ENCODE measurements around the gene SPOCK3.
A peak's percentile ranks its signal among the peaks of the same experiment; 100 is the strongest.

SPOCK3 gene

GRCh38 chr4:167143018-167143417, 91.3 kb downstream of the SPOCK3 start:
- in situ Hi-C loops (cut with HindIII; ENCODE audit: low pct_unique_long_range_greater_than_20kb, low sequenced_read_pairs): no loop called here
- no peak for TF ChIP-seq JUND (IDR thresholded peaks at IDR 0.05; ENCODE audit: low read depth)
- no peak for DNase-seq (ENCODE audit: low read depth in 1 of 2, low spot score in 1 of 2)

DNA sequence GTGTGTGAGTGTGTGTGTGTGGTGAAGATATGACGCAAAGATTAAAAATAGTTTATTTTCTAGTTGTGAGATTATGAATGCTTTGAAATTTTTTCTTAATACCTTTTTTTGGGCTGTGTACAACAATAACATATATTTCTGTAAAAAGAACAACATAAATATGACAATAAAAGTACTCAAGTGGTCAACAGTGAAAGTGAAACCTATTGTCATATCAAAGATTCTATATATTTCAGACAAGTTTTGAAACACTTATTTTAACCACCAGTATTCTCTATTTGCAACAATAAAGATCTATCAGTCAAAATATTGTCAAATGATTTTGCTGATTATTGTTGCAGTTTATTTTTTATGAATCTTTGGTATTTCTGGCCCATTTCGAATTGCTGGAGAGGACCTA, 98.0 kb downstream of the SPOCK3 start:
- no peak for DNase-seq (ENCODE audit: low read depth in 1 of 2, low spot score in 1 of 2)
- in situ Hi-C loops (cut with HindIII; ENCODE audit: low pct_unique_long_range_greater_than_20kb, low sequenced_read_pairs): no loop called here
- TF ChIP-seq JUND (IDR thresholded peaks at IDR 0.05; ENCODE audit: low read depth): no peak

- in situ Hi-C loops (cut with HindIII; ENCODE audit: low pct_unique_long_range_greater_than_20kb, low sequenced_read_pairs): no loop called here
- TF ChIP-seq JUND (IDR thresholded peaks at IDR 0.05; ENCODE audit: low read depth): no peak
- DNase-seq (ENCODE audit: low read depth in 1 of 2, low spot score in 1 of 2): no peak
Observed at GRCh38 chr4:167129146-167129545, 105.1 kb downstream of the SPOCK3 start.

DNA sequence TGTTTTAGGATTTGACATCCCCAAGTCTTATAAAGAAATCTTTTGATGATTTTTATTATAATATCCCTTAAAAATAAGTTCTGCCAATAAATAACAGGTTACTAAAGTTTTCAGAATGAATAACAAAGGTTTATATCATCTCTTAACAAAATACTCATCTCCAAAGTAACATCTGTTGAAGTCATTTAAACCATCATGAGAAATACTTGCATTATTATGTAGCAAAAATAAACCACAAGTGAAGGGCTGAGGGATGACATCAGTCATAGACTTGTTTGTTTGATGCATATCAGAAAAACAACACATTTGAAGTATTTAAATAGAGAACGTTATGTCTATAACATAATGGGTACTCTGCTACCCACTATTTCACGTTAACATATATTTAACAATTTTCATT, 114.9 kb downstream of the SPOCK3 start:
- no peak for DNase-seq (ENCODE audit: low read depth in 1 of 2, low spot score in 1 of 2)
- in situ Hi-C loops (cut with HindIII; ENCODE audit: low pct_unique_long_range_greater_than_20kb, low sequenced_read_pairs): no loop called here

GRCh38 chr4:167117273-167117672, 117.0 kb downstream of the SPOCK3 start:
- no peak for TF ChIP-seq JUND (IDR thresholded peaks at IDR 0.05; ENCODE audit: low read depth)
- no peak for DNase-seq (ENCODE audit: low read depth in 1 of 2, low spot score in 1 of 2)
- in situ Hi-C loops (cut with HindIII; ENCODE audit: low pct_unique_long_range_greater_than_20kb, low sequenced_read_pairs): no loop called here

More for the DNA sequence above, 114.9 kb downstream of the SPOCK3 start:
- TF ChIP-seq JUND (IDR thresholded peaks at IDR 0.05; ENCODE audit: low read depth): no peak

GRCh38 chr4:167114416-167114971, 119.8 kb downstream of the SPOCK3 start:
- no peak for TF ChIP-seq JUND (IDR thresholded peaks at IDR 0.05; ENCODE audit: low read depth)
- in situ Hi-C loops (cut with HindIII; ENCODE audit: low pct_unique_long_range_greater_than_20kb, low sequenced_read_pairs): no loop called here
- DNase-seq (ENCODE audit: low read depth in 1 of 2, low spot score in 1 of 2): no peak

GRCh38 chr4:167111622-167112021, 122.7 kb downstream of the SPOCK3 start:
- DNase-seq (ENCODE audit: low read depth in 1 of 2, low spot score in 1 of 2): no peak
- in situ Hi-C loops (cut with HindIII; ENCODE audit: low pct_unique_long_range_greater_than_20kb, low sequenced_read_pairs): no loop called here
- no peak for TF ChIP-seq JUND (IDR thresholded peaks at IDR 0.05; ENCODE audit: low read depth)

DNA sequence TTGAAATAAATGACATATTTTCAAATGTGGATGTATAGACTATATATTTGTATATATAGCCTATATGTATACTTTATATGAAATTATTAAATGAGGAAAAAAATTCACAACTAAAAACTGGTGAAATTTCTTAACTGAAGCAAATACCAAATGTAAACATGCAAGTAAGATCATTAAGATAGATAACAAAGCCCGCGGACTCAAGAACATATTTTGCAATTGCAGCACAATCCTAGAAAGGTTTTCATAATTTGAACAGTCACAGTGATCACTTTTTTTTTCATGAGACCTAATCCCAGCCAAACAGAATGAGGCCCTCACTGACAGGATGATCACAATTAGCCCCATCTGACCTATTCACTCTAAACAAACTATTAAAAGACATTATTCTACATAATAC, 123.2 kb downstream of the SPOCK3 start:
- no peak for TF ChIP-seq JUND (IDR thresholded peaks at IDR 0.05; ENCODE audit: low read depth)
- in situ Hi-C loops (cut with HindIII; ENCODE audit: low pct_unique_long_range_greater_than_20kb, low sequenced_read_pairs): no loop called here

DNA sequence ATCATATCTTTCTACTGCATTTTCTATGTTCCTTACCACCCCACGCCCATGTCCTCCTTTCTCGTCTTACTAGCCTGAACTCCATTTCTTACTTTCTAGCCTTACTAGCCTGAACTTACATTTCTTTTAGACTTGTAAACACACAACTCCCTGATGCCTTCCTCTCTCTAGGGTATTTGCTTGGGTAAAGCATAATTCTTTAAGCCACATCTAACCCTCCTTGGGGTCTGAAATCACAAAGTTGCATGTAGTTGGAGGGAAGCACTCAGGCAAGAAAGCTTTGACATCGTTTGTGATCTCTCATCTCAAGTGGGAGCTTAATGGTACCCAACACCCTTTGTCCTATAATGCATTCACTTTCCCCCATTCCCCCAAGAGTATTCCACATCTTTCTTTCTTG, 124.4 kb downstream of the SPOCK3 start:
- in situ Hi-C loops (cut with HindIII; ENCODE audit: low pct_unique_long_range_greater_than_20kb, low sequenced_read_pairs): no loop called here
- no peak for DNase-seq (ENCODE audit: low read depth in 1 of 2, low spot score in 1 of 2)
- no peak for TF ChIP-seq JUND (IDR thresholded peaks at IDR 0.05; ENCODE audit: low read depth)

More for the DNA sequence above, 123.2 kb downstream of the SPOCK3 start:
- DNase-seq (ENCODE audit: low read depth in 1 of 2, low spot score in 1 of 2): no peak

DNA sequence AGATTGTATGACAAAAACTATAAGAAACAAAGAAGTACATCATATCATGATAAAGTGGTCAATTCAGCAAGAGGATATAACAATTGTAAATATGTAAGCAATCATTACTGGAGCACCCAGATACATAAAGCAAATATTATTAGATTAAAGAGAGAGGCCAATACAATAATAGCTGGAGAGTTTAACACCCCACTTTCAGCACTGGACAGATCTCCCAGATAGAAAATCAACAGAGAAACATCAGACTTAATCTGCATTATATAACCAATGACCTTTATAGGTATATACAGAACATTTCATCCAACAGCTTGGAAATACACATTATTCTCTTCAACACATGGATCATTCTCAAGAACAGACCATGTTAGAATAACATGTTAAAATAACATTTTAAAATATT, 128.4 kb downstream of the SPOCK3 start:
- in situ Hi-C loops (cut with HindIII; ENCODE audit: low pct_unique_long_range_greater_than_20kb, low sequenced_read_pairs): no loop called here
- no peak for TF ChIP-seq JUND (IDR thresholded peaks at IDR 0.05; ENCODE audit: low read depth)
- DNase-seq (ENCODE audit: low read depth in 1 of 2, low spot score in 1 of 2): no peak

- DNase-seq (ENCODE audit: low read depth in 1 of 2, low spot score in 1 of 2): no peak
- in situ Hi-C loops (cut with HindIII; ENCODE audit: low pct_unique_long_range_greater_than_20kb, low sequenced_read_pairs): no loop called here
Observed at GRCh38 chr4:167102475-167102874, 131.8 kb downstream of the SPOCK3 start.

DNA sequence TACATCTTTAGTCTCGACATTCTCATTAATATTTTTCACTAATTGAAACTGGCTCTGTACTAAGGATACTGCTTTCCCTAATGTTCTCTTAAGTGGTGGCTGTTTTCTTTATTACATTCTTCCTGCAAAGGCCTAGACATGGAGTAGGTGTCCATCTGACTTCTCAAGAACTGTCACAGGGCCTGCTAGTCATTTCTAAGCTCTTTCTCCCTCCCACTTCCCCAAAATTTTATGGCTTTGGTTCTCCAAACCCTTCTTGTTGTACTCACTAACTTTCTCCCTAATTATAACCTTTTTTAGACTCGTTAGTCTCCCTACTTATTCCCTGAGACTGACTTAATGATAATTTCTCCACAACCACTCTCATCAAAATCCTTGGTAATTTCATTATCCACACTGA, 133.3 kb downstream of the SPOCK3 start:
- in situ Hi-C loops (cut with HindIII; ENCODE audit: low pct_unique_long_range_greater_than_20kb, low sequenced_read_pairs): no loop called here
- no peak for TF ChIP-seq JUND (IDR thresholded peaks at IDR 0.05; ENCODE audit: low read depth)
- no peak for DNase-seq (ENCODE audit: low read depth in 1 of 2, low spot score in 1 of 2)

More at GRCh38 chr4:167102475-167102874, 131.8 kb downstream of the SPOCK3 start:
- TF ChIP-seq JUND (IDR thresholded peaks at IDR 0.05; ENCODE audit: low read depth): no peak

- DNase-seq (ENCODE audit: low read depth in 1 of 2, low spot score in 1 of 2): peak in 1 of 2 experiments; percentile 5
- TF ChIP-seq JUND (IDR thresholded peaks at IDR 0.05; ENCODE audit: low read depth): no peak
- in situ Hi-C loops (cut with HindIII; ENCODE audit: low pct_unique_long_range_greater_than_20kb, low sequenced_read_pairs): no loop called here
Observed at GRCh38 chr4:167100120-167100519, 134.2 kb downstream of the SPOCK3 start.

DNA sequence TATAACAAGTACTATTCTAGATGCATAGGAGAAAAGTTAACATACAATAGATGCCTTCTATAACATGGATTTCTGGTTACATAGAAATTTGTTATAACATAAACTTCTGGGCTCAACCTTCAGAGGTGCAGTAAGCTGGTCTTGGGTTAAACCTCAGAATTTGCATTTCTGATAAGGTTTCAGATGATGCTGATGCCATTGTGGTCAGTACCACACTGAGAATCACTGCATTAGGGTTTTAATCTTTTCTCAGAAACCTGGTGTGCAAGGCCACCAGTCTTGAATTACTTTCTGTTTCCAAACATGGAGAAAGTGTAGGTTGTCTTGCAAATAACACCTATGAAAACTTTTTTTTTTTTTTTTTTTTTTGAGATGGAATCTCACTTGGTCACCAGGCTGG, 146.2 kb downstream of the SPOCK3 start:
- DNase-seq (ENCODE audit: low read depth in 1 of 2, low spot score in 1 of 2): no peak
- TF ChIP-seq JUND (IDR thresholded peaks at IDR 0.05; ENCODE audit: low read depth): no peak
- in situ Hi-C loops (cut with HindIII; ENCODE audit: low pct_unique_long_range_greater_than_20kb, low sequenced_read_pairs): no loop called here
